H1 (cell line): ENCODE data around the gene COL27A1. TPM values are rescaled to one million over a fixed set of nuclear protein-coding genes. Genes with fewer than 3 reads are reported as not detected.

Experiments
- CTCF ChIA-PET: fragments of 300-600 bp; sonication (Branson Sonifier 250); formaldehyde crosslinking; loops from one replicate; lab custom pipeline; 2021; ENCODE audit not compliant: partially characterized antibody; lab: Charles Lee
- POLR2A ChIA-PET: fragments of 300-600 bp; sonication (Branson Sonifier 250); formaldehyde crosslinking; loops from one replicate; lab custom pipeline; 2021; ENCODE audit warnings: inconsistent platforms; ENCODE audit not compliant: partially characterized antibody; lab: Charles Lee
- DNase-seq, 2 experiments: peaks; one replicate each; pipeline versions ENCODE4 v3.0.0 to v3.0.0-alpha.2; 2010 to 2022; ENCODE audit warnings: low spot score in 2 of 2, low read depth in 1 of 2, mixed read lengths in 1 of 2
- FAIRE-seq: peaks from 2 replicates; lab custom pipeline; 2011; peaks lifted over from hg19 to GRCh38; lab: Jason Lieb, UNC
- H2AFZ ChIP-seq: 2 replicates; pipeline ENCODE4 v1.8.1; 2012; ENCODE audit warnings: low read length, inconsistent platforms
- H2AK5ac ChIP-seq: 2 replicates; pipeline ENCODE4 v1.6.1; 2013; ENCODE audit warnings: low read depth, low read length
- H2BK120ac ChIP-seq: replicated peaks from 2 replicates; pipeline ENCODE3; 2013; ENCODE audit warnings: low read depth, low read length, inconsistent platforms
- H2BK12ac ChIP-seq: 2 replicates; pipeline ENCODE4 v1.6.1; 2013; ENCODE audit warnings: low read depth, low read length
- H2BK15ac ChIP-seq: 2 replicates; pipeline ENCODE4 v1.6.1; 2013; ENCODE audit warnings: low read length
- H2BK20ac ChIP-seq: 2 replicates; pipeline ENCODE4 v1.6.1; 2013; ENCODE audit warnings: low read length
- H2BK5ac ChIP-seq: 2 replicates; pipeline ENCODE4 v1.6.1; 2013; ENCODE audit warnings: low read depth, low read length
- H3K14ac ChIP-seq: 2 replicates; pipeline ENCODE4 v1.6.1; 2013; ENCODE audit warnings: inconsistent platforms; ENCODE audit not compliant: insufficient read length
- H3K18ac ChIP-seq: 2 replicates; pipeline ENCODE4 v1.6.1; 2013; ENCODE audit warnings: low read length; ENCODE audit errors: extremely low read depth
- H3K23ac ChIP-seq: 2 replicates; pipeline ENCODE4 v1.6.1; 2013; ENCODE audit warnings: inconsistent platforms; ENCODE audit not compliant: insufficient read length
- H3K23me2 ChIP-seq: 2 replicates; pipeline ENCODE4 v1.6.1; 2013; ENCODE audit warnings: low read depth, low read length
- H3K27ac ChIP-seq: 2 replicates; pipeline ENCODE4 v1.6.1; 2011; ENCODE audit warnings: low read depth, low read length, inconsistent platforms
- H3K27me3 ChIP-seq, 4 experiments: replicated peaks in 1 of 4; 1 replicate in 1 of 4; 2 replicates in 3 of 4; pipeline versions ENCODE4 v1.6.1 to v1.8.1; 2011 to 2013; ENCODE audit warnings: low read length in 3 of 4, mild to moderate bottlenecking in 3 of 4, inconsistent platforms in 2 of 4, mixed read lengths in 2 of 4, moderate library complexity in 1 of 4; ENCODE audit not compliant: control insufficient read depth in 3 of 4, insufficient read depth in 3 of 4; ENCODE audit errors: extremely low read depth in 1 of 4
- H3K36me3 ChIP-seq, 4 experiments: 2 replicates each; pipeline versions ENCODE4 v1.6.1 to v1.8.1; 2011 to 2013; ENCODE audit warnings: mild to moderate bottlenecking in 4 of 4, low read length in 3 of 4, moderate library complexity in 2 of 4, control low read depth in 1 of 4, inconsistent platforms in 1 of 4; ENCODE audit not compliant: insufficient read depth in 4 of 4, control insufficient read depth in 2 of 4
- H3K4ac ChIP-seq: replicated peaks from 2 replicates; pipeline ENCODE3; 2013; ENCODE audit warnings: low read length, low read depth, mixed read lengths, inconsistent platforms; ENCODE audit not compliant: insufficient read length
- H3K4me1 ChIP-seq, 4 experiments: replicated peaks in 1 of 4; 1 replicate in 1 of 4; 2 replicates in 3 of 4; pipeline versions ENCODE4 v1.6.1 to v1.8.1; 2011 to 2013; ENCODE audit warnings: low read length in 3 of 4, inconsistent platforms in 2 of 4, mixed read lengths in 1 of 4; ENCODE audit not compliant: insufficient read depth in 4 of 4, control insufficient read depth in 3 of 4
- H3K4me2 ChIP-seq, 2 experiments: 2 replicates each; pipeline versions ENCODE4 v1.6.1 to v1.8.1; 2011 to 2013; ENCODE audit warnings: low read depth in 2 of 2, low read length in 2 of 2, control low read depth in 1 of 2, inconsistent platforms in 1 of 2, mild to moderate bottlenecking in 1 of 2; ENCODE audit not compliant: insufficient read depth in 1 of 2
- H3K4me3 ChIP-seq, 4 experiments: fragments of 200-600, 300-600 bp in 1 of 4; sonication (generic), shearing (Covaris generic), sonication (Bioruptor Twin) in 1 of 4; 2 replicates each; pipeline versions ENCODE4 v1.5.1 to v1.8.1; 2011 to 2016; ENCODE audit warnings: low read length in 4 of 4, low read depth in 3 of 4, control low read depth in 2 of 4, inconsistent platforms in 2 of 4, mild to moderate bottlenecking in 2 of 4, mixed read lengths in 1 of 4, moderate library complexity in 1 of 4; ENCODE audit not compliant: insufficient read depth in 2 of 4; ENCODE audit errors: extremely low read depth in 1 of 4
- H3K56ac ChIP-seq: replicated peaks from 2 replicates; pipeline ENCODE3; 2013; ENCODE audit warnings: low read depth, mild to moderate bottlenecking, mixed read lengths, low read length, inconsistent platforms; ENCODE audit not compliant: insufficient read length
- H3K79me1 ChIP-seq: 2 replicates; pipeline ENCODE4 v1.6.1; 2013; ENCODE audit warnings: low read depth, low read length, control low read depth
- H3K79me2 ChIP-seq, 2 experiments: 2 replicates each; pipeline versions ENCODE4 v1.6.1 to v1.8.1; 2012 to 2013; ENCODE audit warnings: low read length in 2 of 2, mild to moderate bottlenecking in 2 of 2, inconsistent platforms in 1 of 2; ENCODE audit not compliant: insufficient read depth in 2 of 2, control insufficient read depth in 1 of 2
- H3K9ac ChIP-seq, 4 experiments: replicated peaks in 1 of 4; 1 replicate in 1 of 4; 2 replicates in 3 of 4; pipeline versions ENCODE4 v1.6.1 to v1.8.1; 2011 to 2013; ENCODE audit warnings: low read depth in 3 of 4, low read length in 3 of 4, control low read depth in 2 of 4, mild to moderate bottlenecking in 2 of 4, moderate library complexity in 2 of 4, inconsistent platforms in 1 of 4; ENCODE audit errors: extremely low read depth in 1 of 4
- H3K9me3 ChIP-seq, 2 experiments: 2 replicates each; pipeline versions ENCODE4 v1.6.1 to v1.8.1; 2012 to 2013; ENCODE audit warnings: mild to moderate bottlenecking in 2 of 2, moderate library complexity in 2 of 2, control low read depth in 1 of 2, inconsistent platforms in 1 of 2, low read depth in 1 of 2, low read length in 1 of 2, mixed read lengths in 1 of 2; ENCODE audit not compliant: insufficient read depth in 2 of 2
- H4K20me1 ChIP-seq, 2 experiments: replicated peaks in 1 of 2; 2 replicates each; pipeline versions ENCODE3 to v1.8.1; 2011 to 2013; ENCODE audit warnings: inconsistent platforms in 2 of 2, low read length in 2 of 2, mild to moderate bottlenecking in 1 of 2; ENCODE audit not compliant: insufficient read depth in 2 of 2, control insufficient read depth in 1 of 2
- H4K5ac ChIP-seq: 2 replicates; pipeline ENCODE4 v1.6.1; 2013; ENCODE audit warnings: low read length, low read depth, mixed read lengths, inconsistent platforms; ENCODE audit not compliant: insufficient read length
- H4K8ac ChIP-seq: 2 replicates; pipeline ENCODE4 v1.8.0; 2013; ENCODE audit warnings: mild to moderate bottlenecking, moderate library complexity, low read length, inconsistent platforms; ENCODE audit not compliant: insufficient read depth; ENCODE audit errors: extremely low read depth
- H4K91ac ChIP-seq: replicated peaks from 2 replicates; pipeline ENCODE3; 2013; ENCODE audit warnings: low read length, mixed read lengths, inconsistent platforms; ENCODE audit not compliant: insufficient read length
- ASH2L ChIP-seq: fragments of 200-600, 300-600 bp; sonication (generic); IDR thresholded peaks from one replicate; pipeline ENCODE4 v1.7.1; 2017; ENCODE audit warnings: low read length
- BRCA1 ChIP-seq: IDR thresholded peaks from 2 replicates; pipeline ENCODE4 v1.6.1; 2012; ENCODE audit warnings: low read depth, low read length, improper control_type of control experiment
- CEBPB ChIP-seq: IDR thresholded peaks from 2 replicates; pipeline ENCODE4 v1.6.1; 2012; ENCODE audit warnings: low read depth, low read length
- CREB1 ChIP-seq: IDR thresholded peaks from 2 replicates; pipeline ENCODE4 v1.6.1; 2012; ENCODE audit warnings: inconsistent platforms
- EGR1 ChIP-seq: IDR thresholded peaks from 2 replicates; pipeline ENCODE4 v1.6.1; 2011; ENCODE audit warnings: low read depth, low read length, borderline replicate concordance
- HDAC2 ChIP-seq, 2 experiments: fragments of 300-600 bp in 1 of 2; sonication (generic) in 1 of 2; IDR thresholded peaks; 2 replicates each; pipeline ENCODE4 v1.6.1; 2011 to 2012; ENCODE audit warnings: low read depth in 2 of 2, low read length in 2 of 2, mild to moderate bottlenecking in 2 of 2, moderate library complexity in 2 of 2, borderline replicate concordance in 1 of 2, inconsistent platforms in 1 of 2
- JUN ChIP-seq: IDR thresholded peaks from 2 replicates; pipeline ENCODE4 v1.6.1; 2011; ENCODE audit warnings: low read depth, mild to moderate bottlenecking, improper control_type of control experiment, low read length
- KDM5A ChIP-seq: fragments of 200-600 bp; IDR thresholded peaks from 2 replicates; pipeline ENCODE4 v1.7.1; 2012; ENCODE audit warnings: mild to moderate bottlenecking, low read length, inconsistent platforms, mixed read lengths
- MAFK ChIP-seq: IDR thresholded peaks from 2 replicates; pipeline ENCODE4 v1.6.1; 2012; ENCODE audit warnings: low read depth, mild to moderate bottlenecking, improper control_type of control experiment, low read length
- NRF1 ChIP-seq: IDR thresholded peaks from 2 replicates; pipeline ENCODE4 v1.6.1; 2011; ENCODE audit warnings: mild to moderate bottlenecking, low read depth, low read length, improper control_type of control experiment
- POLR2A ChIP-seq, 2 experiments: IDR thresholded peaks; 1 replicate in 1 of 2; 2 replicates in 1 of 2; pipeline ENCODE4 v1.6.1; 2011; ENCODE audit warnings: low read depth in 2 of 2, low read length in 2 of 2, mild to moderate bottlenecking in 2 of 2; ENCODE audit errors: control extremely low read depth in 1 of 2
- SAP30 ChIP-seq: fragments of 300-600 bp; sonication (generic); IDR thresholded peaks from 2 replicates; pipeline ENCODE4 v1.7.1; 2012; ENCODE audit warnings: low read length, moderate library complexity, mild to moderate bottlenecking, inconsistent platforms; ENCODE audit not compliant: insufficient read depth, insufficient replicate concordance
- SIRT6 ChIP-seq: IDR thresholded peaks from one replicate; pipeline ENCODE4 v1.7.1; 2012; ENCODE audit warnings: low read length, inconsistent platforms
- SRF ChIP-seq: IDR thresholded peaks from 2 replicates; pipeline ENCODE4 v1.6.1; 2011; ENCODE audit warnings: mild to moderate bottlenecking, low read depth, low read length, moderate library complexity
- WGBS, 2 experiments: shearing (Covaris generic) in 1 of 2; methylation state at CpG; one replicate each; pipeline versions ENCODE4 v1.1.6 to v1.1.7; 2013 to 2015; ENCODE audit warnings: low lambda C conversion rate in 2 of 2, mixed read lengths in 2 of 2, inconsistent platforms in 1 of 2, low coverage in 1 of 2, missing lambda C conversion rate in 1 of 2; ENCODE audit not compliant: insufficient replicate concordance in 2 of 2, insufficient coverage in 1 of 2, insufficient read length in 1 of 2; ENCODE audit errors: extremely low coverage in 1 of 2, missing lambda C conversion rate in 1 of 2; 5-methylcytosine and 5-hydroxymethylcytosine counted together
- polyA plus RNA-seq, 7 experiments: library from polyadenylated mRNA; depleted of rRNA in 3 of 7; stranded (reverse) in 5 of 7; unstranded in 2 of 7; fragments of >200 nt in 5 of 7; fragments of 200-250 nt in 2 of 7; gene quantifications; 1 replicate in 5 of 7; 2 replicates in 1 of 7; 4 replicates in 1 of 7; pipeline versions ENCODE4 v1.2.1 to v1.2.3, GENCODE V29; 2011 to 2013; ENCODE audit warnings: missing spikeins in 2 of 7, mixed read lengths in 2 of 7
- total RNA-seq: library from RNA; stranded (reverse); fragmentation: NEBNext Ultra II Directional; extraction: Animal tissue kit (Norgen Biotek cat#: 25700); gene quantifications from 2 replicates; pipeline ENCODE4 v1.2.1, GENCODE V29; 2021
- TF ChIP-seq, protein P1 (sequence below): IDR thresholded peaks from 2 replicates; pipeline ENCODE4 v1.6.1; 2012; ENCODE audit warnings: inconsistent platforms

The COL27A1 gene
- total and polyA plus RNA-seq, 2 of the 8 experiments (the other 6 are each of a cell fraction or from before 2014, with no cell fraction given): 15.1 to 22.8 TPM

DNA sequence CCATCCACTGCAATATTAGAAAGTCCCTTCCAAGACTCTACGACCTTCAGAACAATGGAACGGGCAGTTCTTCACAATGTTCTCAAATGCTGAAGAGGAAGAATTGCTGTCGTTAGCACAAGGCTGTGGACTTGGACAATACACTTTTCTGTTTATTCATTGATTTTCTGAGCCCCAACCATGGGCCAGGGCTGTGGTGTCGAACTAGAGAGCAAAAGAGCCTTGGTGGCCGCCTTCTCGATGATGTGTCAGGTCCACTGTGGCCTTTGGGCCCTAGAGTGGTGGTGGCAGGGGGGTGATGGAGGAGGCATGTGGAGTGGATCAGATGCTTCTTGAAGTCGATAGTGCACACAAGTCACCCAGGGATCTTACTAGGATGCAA lies 37.7 kb upstream of the COL27A1 start:
- Histone ChIP-seq H3K4ac (no peak overlapping the region), H3K4me3 (no peak overlapping the region), H3K79me1 (no peaks in the 10 kb centered on the region), H4K20me1 (peaks cover 0 to 2% of the 10 kb centered on the region in 2 experiments), H4K91ac (no peak overlapping the region), H2BK20ac (no peak overlapping the region), H2AFZ (no peak overlapping the region), H3K4me1 (peaks cover 0 to 4% (median 1%) of the 10 kb centered on the region in 4 experiments; a peak in 3 of 7 replicates), H2BK12ac (no peak overlapping the region), H3K23me2 (peaks cover 3% of the 10 kb centered on the region; the same call in 1 of the 2 replicates), H3K9me3 (no peaks in the 10 kb centered on the region), H3K14ac (no peak overlapping the region), H2BK5ac (no peak overlapping the region), H2BK120ac (no peak overlapping the region), H3K27me3 (peaks cover 0 to 3% (median 1%) of the 10 kb centered on the region in 4 experiments; a peak in 2 of 7 replicates), H3K27ac (no peak overlapping the region), H3K4me2 (no peak overlapping the region), H3K9ac (no peak overlapping the region), H3K36me3 (no peaks in the 10 kb centered on the region), H2AK5ac (no peak overlapping the region), H3K18ac (no peak overlapping the region), H3K56ac (no peak overlapping the region), H3K79me2 (no peaks in the 10 kb centered on the region), H3K23ac (no peak overlapping the region), H4K8ac (no peak overlapping the region), H2BK15ac (no peak overlapping the region), H4K5ac (no peak overlapping the region)
- DNase-seq: no peak
- WGBS, 2 experiments: 88% methylated on average over 7 of the region's 7 CpGs; no CpG with 5 or more reads in 1 of the 2 experiments
- POLR2A ChIA-PET: no interaction called here
- no peak for TF ChIP-seq CREB1
- no peak for TF ChIP-seq CEBPB
- no peak for TF ChIP-seq SAP30
- TF ChIP-seq, protein P1, sequence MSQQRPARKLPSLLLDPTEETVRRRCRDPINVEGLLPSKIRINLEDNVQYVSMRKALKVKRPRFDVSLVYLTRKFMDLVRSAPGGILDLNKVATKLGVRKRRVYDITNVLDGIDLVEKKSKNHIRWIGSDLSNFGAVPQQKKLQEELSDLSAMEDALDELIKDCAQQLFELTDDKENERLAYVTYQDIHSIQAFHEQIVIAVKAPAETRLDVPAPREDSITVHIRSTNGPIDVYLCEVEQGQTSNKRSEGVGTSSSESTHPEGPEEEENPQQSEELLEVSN: no peak
- no peak for TF ChIP-seq HDAC2 (IDR thresholded peaks at IDR 0.05; ENCODE audit: borderline replicate concordance in 1 of 2, low read depth in 2 of 2, low read length in 2 of 2)
- TF ChIP-seq EGR1: no peak
- TF ChIP-seq ASH2L: no peak
- no peak for TF ChIP-seq JUN
- no peak for TF ChIP-seq SIRT6
- TF ChIP-seq SRF: no peak
- no peak for TF ChIP-seq KDM5A
- TF ChIP-seq POLR2A (IDR thresholded peaks at IDR 0.05; ENCODE audit: control extremely low read depth in 1 of 2, low read depth in 2 of 2, low read length in 2 of 2): no peak
- TF ChIP-seq MAFK: no peak
- no peak for TF ChIP-seq NRF1
- TF ChIP-seq BRCA1: no peak
- CTCF ChIA-PET: interaction anchor here (0.7 to 17.7 kb wide), 6 partner anchors 9 to 380 kb away, joined by 3 to 205 read pairs (median 8); partner anchors contain the start of genes COL27A1 and KIF12
- no peak for FAIRE-seq
